ENCODE results near the gene NSFL1C.
"Not testable (repeated sequence)": the region's sequence is repeated elsewhere in the genome, so short reads cannot be mapped to it uniquely, and the experiment has no call there.

NSFL1C gene

GRCh38 chr20:1415667-1416468, 50.8 kb downstream of the NSFL1C start:
- no peaks in the 10 kb centered on the region for H3K36me3 ChIP-seq (ENCODE audit: insufficient read depth, low read length)
- no peaks in the 10 kb centered on the region for H3K4me1 ChIP-seq (ENCODE audit: insufficient read depth, low read length)
- H3K9ac ChIP-seq (ENCODE audit: low read depth, low read length) = no peak overlapping the region
- 0 out of 2 replicates have a peak, but pooled peaks cover 2% of the 10 kb centered on the region for H3K9me3 ChIP-seq (ENCODE audit: control insufficient read depth, insufficient read depth, low read length)

DNA sequence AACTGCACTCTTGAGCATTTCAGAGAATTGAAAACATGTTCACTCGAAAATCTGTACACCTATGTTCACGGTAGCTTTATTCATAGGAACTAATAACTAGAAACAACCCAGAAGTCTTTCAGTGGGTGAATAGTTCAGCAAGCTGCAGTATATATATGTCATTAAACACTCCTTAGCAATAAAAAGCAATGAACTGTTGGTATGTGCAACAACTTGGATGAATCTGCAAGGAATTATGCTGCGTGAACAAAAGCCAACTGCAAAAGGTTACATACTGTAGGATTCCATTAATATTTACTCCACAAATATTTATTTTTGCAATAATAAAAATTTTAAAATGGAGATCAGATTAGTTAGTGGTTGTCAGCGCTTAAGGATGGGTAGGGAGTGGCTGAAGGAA, 51.7 kb downstream of the NSFL1C start:
- H3K36me3 ChIP-seq (ENCODE audit: insufficient read depth, low read length) = no peaks in the 10 kb centered on the region
- no peak overlapping the region for H3K9ac ChIP-seq (ENCODE audit: low read depth, low read length)
- 0 out of 2 replicates have a peak, but pooled peaks cover 2% of the 10 kb centered on the region for H3K9me3 ChIP-seq (ENCODE audit: control insufficient read depth, insufficient read depth, low read length)
- no peaks in the 10 kb centered on the region for H3K4me1 ChIP-seq (ENCODE audit: insufficient read depth, low read length)

GRCh38 chr20:1405801-1406200, 60.8 kb downstream of the NSFL1C start:
- Histone ChIP-seq H3K36me3 (ENCODE audit: insufficient read depth, low read length) (no peaks in the 10 kb centered on the region), H3K9ac (ENCODE audit: low read depth, low read length) (no peak overlapping the region), H3K4me1 (ENCODE audit: insufficient read depth, low read length) (no peaks in the 10 kb centered on the region), H3K9me3 (ENCODE audit: control insufficient read depth, insufficient read depth, low read length) (no peaks in the 10 kb centered on the region)

- Histone ChIP-seq H3K4me1 (ENCODE audit: insufficient read depth, low read length) (no peaks in the 10 kb centered on the region), H3K9me3 (ENCODE audit: control insufficient read depth, insufficient read depth, low read length) (no peaks in the 10 kb centered on the region), H3K36me3 (ENCODE audit: insufficient read depth, low read length) (no peaks in the 10 kb centered on the region), H3K9ac (ENCODE audit: low read depth, low read length) (no peak overlapping the region)
Measured at GRCh38 chr20:1403624-1404023, 63.0 kb downstream of the NSFL1C start.

- Histone ChIP-seq H3K9me3 (ENCODE audit: control insufficient read depth, insufficient read depth, low read length) (no peaks in the 10 kb centered on the region), H3K36me3 (ENCODE audit: insufficient read depth, low read length) (no peaks in the 10 kb centered on the region), H3K9ac (ENCODE audit: low read depth, low read length) (no peak overlapping the region), H3K4me1 (ENCODE audit: insufficient read depth, low read length) (no peaks in the 10 kb centered on the region)
Measured at GRCh38 chr20:1402149-1402548, 64.5 kb downstream of the NSFL1C start.

GRCh38 chr20:1401451-1401907, 65.2 kb downstream of the NSFL1C start:
- Histone ChIP-seq H3K36me3 (ENCODE audit: insufficient read depth, low read length) (no peaks in the 10 kb centered on the region), H3K9me3 (ENCODE audit: control insufficient read depth, insufficient read depth, low read length) (no peaks in the 10 kb centered on the region), H3K9ac (ENCODE audit: low read depth, low read length) (no peak overlapping the region), H3K4me1 (ENCODE audit: insufficient read depth, low read length) (no peaks in the 10 kb centered on the region)

- H3K36me3 ChIP-seq (ENCODE audit: insufficient read depth, low read length); H3K9ac ChIP-seq (ENCODE audit: low read depth, low read length); H3K4me1 ChIP-seq (ENCODE audit: insufficient read depth, low read length); H3K9me3 ChIP-seq (ENCODE audit: control insufficient read depth, insufficient read depth, low read length): not testable (repeated sequence)
Measured at GRCh38 chr20:1399678-1400366, 66.8 kb downstream of the NSFL1C start.

GRCh38 chr20:1398185-1398584, 68.5 kb downstream of the NSFL1C start:
- not testable (repeated sequence) for H3K36me3 ChIP-seq (ENCODE audit: insufficient read depth, low read length); H3K9ac ChIP-seq (ENCODE audit: low read depth, low read length); H3K4me1 ChIP-seq (ENCODE audit: insufficient read depth, low read length); H3K9me3 ChIP-seq (ENCODE audit: control insufficient read depth, insufficient read depth, low read length)

DNA sequence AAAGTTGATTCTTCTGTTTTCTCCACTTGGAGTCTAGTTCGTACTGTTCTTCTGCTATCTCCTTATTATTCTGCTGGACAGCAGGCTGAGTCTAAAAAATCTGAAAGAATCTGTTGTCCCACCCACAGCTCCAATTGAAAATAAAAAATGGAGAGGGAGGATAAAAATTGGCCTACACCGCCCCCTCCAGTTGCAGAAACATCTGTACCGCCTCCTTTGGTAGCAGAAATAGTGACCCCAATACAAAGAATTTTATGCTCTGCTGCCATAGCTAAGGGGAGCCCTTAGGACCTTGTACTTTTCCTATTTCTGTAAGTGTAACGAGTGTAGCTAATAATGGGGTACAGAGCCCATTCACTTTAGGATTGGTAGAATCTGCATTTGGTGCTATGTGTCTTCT, 68.9 kb downstream of the NSFL1C start:
- no peaks in the 10 kb centered on the region for H3K36me3 ChIP-seq (ENCODE audit: insufficient read depth, low read length)
- no peaks in the 10 kb centered on the region for H3K9me3 ChIP-seq (ENCODE audit: control insufficient read depth, insufficient read depth, low read length)
- H3K9ac ChIP-seq (ENCODE audit: low read depth, low read length) = no peak overlapping the region
- peaks cover 5% of the 10 kb centered on the region; the same call in 1 of the 2 replicates for H3K4me1 ChIP-seq (ENCODE audit: insufficient read depth, low read length)

DNA sequence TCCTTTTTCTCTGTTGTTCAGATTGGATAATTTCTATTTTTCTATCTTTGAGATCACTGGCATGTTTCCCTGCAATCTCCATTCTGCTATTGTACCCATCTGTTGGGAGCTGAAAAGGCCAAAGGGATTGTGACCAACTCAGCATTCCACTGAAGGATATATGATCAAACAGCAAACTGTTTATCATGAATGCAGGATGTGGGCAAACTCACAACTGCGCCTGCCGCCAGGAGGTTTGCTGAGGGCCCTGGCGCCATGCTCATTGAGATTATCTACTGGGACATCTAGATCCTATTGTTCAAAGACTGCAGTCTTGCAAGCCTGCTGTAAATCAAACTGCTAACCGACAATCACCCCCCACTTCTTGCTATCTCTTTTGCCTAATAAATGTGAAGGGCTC, 69.9 kb downstream of the NSFL1C start:
- Histone ChIP-seq H3K4me1 (ENCODE audit: insufficient read depth, low read length) (peaks cover 5% of the 10 kb centered on the region; the same call in 1 of the 2 replicates), H3K9me3 (ENCODE audit: control insufficient read depth, insufficient read depth, low read length) (no peaks in the 10 kb centered on the region), H3K9ac (ENCODE audit: low read depth, low read length) (no peak overlapping the region), H3K36me3 (ENCODE audit: insufficient read depth, low read length) (no peaks in the 10 kb centered on the region)

DNA sequence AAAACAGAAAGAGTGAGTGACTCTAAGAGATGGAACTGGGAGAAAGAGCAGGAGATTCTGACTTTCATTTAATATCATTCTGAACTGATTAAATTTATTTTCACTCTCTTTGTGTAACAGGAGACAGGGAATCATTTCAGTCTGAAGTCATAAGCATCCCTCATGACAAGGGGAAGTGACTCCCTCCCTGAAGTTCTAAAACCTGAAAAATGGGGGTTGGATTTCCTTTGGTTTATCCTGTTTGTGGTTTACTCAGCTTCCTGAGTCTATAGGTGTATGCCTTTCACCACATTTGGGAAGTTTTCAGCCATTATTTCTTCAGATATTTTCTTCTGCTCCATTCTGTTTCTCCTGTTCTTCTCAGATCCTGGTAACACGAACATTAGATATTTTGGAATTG, 70.4 kb downstream of the NSFL1C start:
- Histone ChIP-seq H3K9ac (ENCODE audit: low read depth, low read length) (no peak overlapping the region), H3K9me3 (ENCODE audit: control insufficient read depth, insufficient read depth, low read length) (no peaks in the 10 kb centered on the region), H3K36me3 (ENCODE audit: insufficient read depth, low read length) (no peaks in the 10 kb centered on the region), H3K4me1 (ENCODE audit: insufficient read depth, low read length) (peaks cover 5% of the 10 kb centered on the region; the same call in 1 of the 2 replicates)

GRCh38 chr20:1394686-1395085, 72.0 kb downstream of the NSFL1C start:
- Histone ChIP-seq H3K9ac (ENCODE audit: low read depth, low read length) (no peak overlapping the region), H3K4me1 (ENCODE audit: insufficient read depth, low read length) (peaks cover 12% of the 10 kb centered on the region)

GRCh38 chr20:1393507-1393882, 73.2 kb downstream of the NSFL1C start:
- Histone ChIP-seq H3K9ac (ENCODE audit: low read depth, low read length) (peak overlapping the region; percentile 79), H3K9me3 (ENCODE audit: control insufficient read depth, insufficient read depth, low read length) (no peaks in the 10 kb centered on the region), H3K4me1 (ENCODE audit: insufficient read depth, low read length) (peaks cover 17% of the 10 kb centered on the region), H3K36me3 (ENCODE audit: insufficient read depth, low read length) (no peaks in the 10 kb centered on the region)

More at GRCh38 chr20:1394686-1395085, 72.0 kb downstream of the NSFL1C start:
- Histone ChIP-seq H3K36me3 (ENCODE audit: insufficient read depth, low read length) (no peaks in the 10 kb centered on the region), H3K9me3 (ENCODE audit: control insufficient read depth, insufficient read depth, low read length) (no peaks in the 10 kb centered on the region)

DNA sequence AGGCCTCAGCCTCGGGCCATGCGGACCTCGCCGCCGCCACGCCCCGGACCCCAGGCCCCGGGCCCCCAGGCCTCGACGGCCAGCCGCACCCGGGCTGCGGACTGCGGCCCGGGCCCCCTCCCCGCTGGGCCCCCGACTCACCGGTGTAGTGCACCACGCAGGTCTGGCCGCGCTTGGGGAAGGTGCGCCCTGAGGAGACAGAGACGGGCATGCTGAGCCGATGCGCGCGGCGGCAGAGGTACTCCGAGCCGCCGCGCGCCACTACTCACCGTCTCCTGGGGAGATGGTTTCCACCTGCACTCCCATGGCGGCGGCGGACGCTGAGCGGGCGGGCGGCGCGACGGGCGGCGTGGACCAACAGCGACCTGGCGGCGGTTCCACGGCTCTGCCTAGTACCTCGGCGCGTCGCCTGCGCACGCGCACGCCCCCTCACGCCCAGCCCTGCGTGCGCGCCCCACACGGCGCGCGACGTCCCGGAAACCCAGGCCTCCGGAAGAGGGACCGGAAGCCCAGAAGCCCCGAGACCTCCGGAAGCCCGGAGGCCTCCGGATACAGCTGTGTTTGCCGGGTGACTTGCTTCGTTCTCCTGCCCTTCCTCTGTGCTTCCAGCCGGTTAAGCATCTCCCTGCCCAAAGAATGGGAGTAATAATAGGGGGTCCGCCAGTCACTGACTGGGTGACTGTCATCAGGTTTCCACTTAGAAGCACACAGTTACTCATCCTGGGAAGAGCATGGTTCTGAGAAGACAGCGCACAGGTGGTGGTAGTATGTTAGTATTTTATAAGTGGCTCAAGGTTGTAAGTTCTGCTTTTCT, 73.7 kb downstream of the NSFL1C start, which contains the start of gene FKBP1A:
FKBP1A (minus strand) TSS at position 362 of the 814 bp plus-strand sequence; CDS start at position 306, 56 bp downstream.
- Histone ChIP-seq H3K4me1 (ENCODE audit: insufficient read depth, low read length) (peaks cover 17% of the 10 kb centered on the region), H3K9me3 (ENCODE audit: control insufficient read depth, insufficient read depth, low read length) (no peaks in the 10 kb centered on the region), H3K9ac (ENCODE audit: low read depth, low read length) (peak within 1 kb of the TSS; percentile 79), H3K36me3 (ENCODE audit: insufficient read depth, low read length) (no peaks in the 10 kb centered on the region)
